HG03196 (cell line): ENCODE data around the gene RAPGEF6.
"Not testable (repeated sequence)": the region's sequence is repeated elsewhere in the genome, so short reads cannot be mapped to it uniquely, and the experiment has no call there.

Experiments
- ATAC-seq: cut with Tn5 transposase; IDR thresholded peaks from one replicate; pipeline ENCODE4 v1.9.1; 2021; ENCODE audit not compliant: unreplicated experiment

The RAPGEF6 gene

GRCh38 chr5:131392466-131393095 is 242.4 kb downstream of the RAPGEF6 start:
- no peak for ATAC-seq

- no peak for ATAC-seq
Observed at GRCh38 chr5:131389869-131390265, 245.2 kb downstream of the RAPGEF6 start.

DNA sequence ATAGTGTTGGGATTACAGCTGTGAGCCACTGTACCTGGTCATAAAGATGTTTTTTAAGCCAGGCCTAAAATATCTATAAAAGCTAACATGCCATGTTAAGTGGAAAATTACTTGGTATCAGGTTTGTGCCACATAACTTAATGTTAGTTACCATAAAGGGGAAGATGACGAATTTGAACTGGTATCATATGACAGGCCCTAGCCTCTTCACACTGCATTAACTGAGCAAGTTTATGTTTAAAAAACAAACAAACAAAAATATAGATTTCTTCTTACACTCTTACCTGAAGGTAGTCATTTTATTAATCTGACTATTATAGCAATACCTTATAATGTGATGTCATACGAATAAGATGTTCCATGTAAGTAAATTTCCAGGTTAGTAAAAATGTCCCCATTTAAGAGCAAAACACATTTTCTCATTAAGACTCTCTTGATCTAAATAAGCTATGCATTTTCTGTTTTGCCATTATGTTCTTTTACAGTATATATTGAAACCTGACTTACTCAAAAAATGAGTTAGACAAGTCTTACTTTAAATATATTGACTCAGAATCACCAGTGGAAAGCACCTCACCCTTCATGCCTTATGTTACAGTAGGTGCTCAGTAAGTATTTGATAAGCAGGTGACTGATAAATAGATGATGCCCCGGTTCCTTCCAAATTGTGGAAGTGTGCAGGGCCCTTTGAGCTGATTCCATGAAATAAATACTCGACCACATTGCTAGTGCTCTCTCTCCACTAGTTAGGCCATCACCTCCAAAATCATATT is 245.7 kb downstream of the RAPGEF6 start:
- no peak for ATAC-seq

GRCh38 chr5:131387255-131387654 is 247.8 kb downstream of the RAPGEF6 start:
- ATAC-seq = no peak

DNA sequence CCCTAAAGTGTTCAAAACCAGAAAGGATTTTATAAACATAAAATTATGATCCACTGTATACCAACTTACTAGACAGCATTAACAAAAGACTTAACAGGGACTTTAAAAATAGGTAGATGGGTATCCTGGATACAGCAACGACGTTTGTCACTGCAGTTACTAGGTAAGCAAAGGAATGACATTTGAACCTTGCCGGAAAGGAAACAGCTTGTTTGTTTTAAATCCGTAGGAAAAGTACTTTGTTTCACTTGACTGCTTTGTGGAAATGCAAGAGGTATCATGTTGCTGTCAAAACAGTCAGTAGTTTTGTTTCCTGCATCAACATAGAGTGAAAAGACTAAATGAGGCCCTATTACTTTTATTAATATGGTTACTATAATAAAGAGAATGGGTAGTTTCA is 248.2 kb downstream of the RAPGEF6 start:
- no peak for ATAC-seq

GRCh38 chr5:131386124-131386523 is 248.9 kb downstream of the RAPGEF6 start:
- ATAC-seq = no peak

DNA sequence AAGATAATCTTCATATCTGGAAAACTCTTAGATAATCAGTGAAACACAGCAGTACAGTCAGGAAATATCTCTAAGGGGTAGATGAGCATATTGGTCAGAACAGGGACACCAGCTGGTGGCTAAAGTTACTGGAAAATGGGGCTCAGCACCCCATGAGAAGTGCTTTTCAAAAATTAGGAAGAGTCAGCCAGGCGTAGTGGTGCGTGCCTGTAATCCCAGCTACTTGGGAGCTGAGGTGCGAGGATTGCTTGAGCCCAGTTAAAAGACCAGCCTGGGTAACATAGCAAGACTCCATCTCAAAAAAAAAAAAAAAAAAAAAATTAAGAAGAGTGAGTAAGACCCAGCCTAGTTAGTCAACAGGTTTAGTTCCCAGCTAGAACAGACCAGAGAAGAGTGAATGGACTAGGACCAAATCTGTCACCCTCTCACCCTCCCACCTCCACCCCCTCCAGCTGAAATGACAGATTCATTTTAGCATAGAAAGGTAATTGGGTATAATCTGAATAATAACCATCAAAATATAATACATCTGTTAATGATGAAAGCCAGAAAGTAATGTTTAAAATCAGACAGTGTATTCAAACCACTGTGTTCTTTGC is 250.3 kb downstream of the RAPGEF6 start:
- ATAC-seq = no peak

DNA sequence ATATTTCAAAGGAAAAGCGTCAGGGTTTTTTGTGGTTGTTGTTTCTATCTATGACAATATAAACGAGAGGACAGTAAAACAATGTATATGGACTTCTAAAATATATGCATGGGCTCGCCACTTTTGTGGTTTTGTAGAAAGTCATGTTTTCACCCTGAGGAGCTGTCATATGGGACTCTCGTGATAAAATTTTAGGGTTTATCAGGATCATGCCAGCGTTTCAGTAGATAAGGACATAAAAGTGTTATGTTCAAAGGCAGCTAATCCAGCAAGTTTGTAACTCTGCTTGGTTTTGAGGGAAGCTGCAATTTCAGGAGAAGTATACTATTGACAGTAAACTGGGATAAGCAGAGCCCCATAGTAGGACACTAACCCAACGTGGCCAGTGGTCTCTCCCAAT is 250.9 kb downstream of the RAPGEF6 start:
- ATAC-seq = no peak

GRCh38 chr5:131382407-131383395 is 252.3 kb downstream of the RAPGEF6 start:
- ATAC-seq = peak; percentile 63

GRCh38 chr5:131381777-131382176 is 253.3 kb downstream of the RAPGEF6 start:
- ATAC-seq = peak; percentile 52

- no peak for ATAC-seq
Observed at GRCh38 chr5:131381021-131381420, 254.0 kb downstream of the RAPGEF6 start.

- ATAC-seq = not testable (repeated sequence)
Observed at GRCh38 chr5:131380238-131380637, 254.8 kb downstream of the RAPGEF6 start.

DNA sequence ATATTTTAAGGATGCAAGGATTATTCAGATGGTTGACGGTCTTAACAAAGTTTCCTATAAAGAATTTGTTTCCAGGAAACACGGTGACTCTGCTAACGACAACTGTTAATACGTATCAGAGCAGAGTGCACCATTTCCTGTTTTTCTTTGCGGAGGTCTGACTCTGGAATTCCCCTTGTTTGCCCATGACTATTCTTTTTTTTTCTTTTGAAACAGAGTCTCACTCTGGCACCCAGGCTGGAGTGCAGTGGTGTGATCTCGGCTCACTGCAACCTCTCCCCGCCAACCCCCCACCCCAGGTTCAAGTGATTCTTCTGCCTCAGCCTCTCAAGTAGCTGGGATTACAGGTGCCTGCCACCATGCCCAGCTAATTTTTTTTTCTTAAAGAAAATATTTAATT is 255.3 kb downstream of the RAPGEF6 start:
- peak; percentile 38 for ATAC-seq

- ATAC-seq = no peak
Observed at GRCh38 chr5:131378721-131379541, 256.1 kb downstream of the RAPGEF6 start.

DNA sequence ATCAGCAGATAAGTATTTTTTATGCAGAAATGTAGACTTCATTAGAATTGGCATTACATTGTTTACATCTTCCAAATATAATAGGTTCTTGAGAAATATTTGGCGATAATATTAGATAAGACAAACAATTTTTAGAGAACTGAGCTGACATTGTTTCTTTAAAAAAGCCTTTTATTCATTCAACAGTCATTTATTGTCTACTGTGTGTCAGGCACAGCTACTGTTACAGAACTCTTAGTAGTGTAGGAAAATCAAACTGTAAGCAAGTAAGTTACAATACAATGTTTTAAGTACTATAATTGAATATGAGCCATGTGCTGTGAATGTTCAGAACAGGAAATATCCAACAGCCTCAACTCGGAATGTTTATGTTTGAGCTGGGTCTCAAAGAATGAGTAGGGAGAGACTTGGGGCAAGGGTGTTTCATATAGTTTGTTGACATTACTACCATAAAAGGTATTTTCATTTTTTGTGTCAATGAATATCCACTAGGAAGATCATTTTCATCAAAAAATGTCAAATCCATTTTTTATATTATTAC is 257.2 kb downstream of the RAPGEF6 start:
- no peak for ATAC-seq

- ATAC-seq = no peak
Observed at GRCh38 chr5:131377346-131377745, 257.7 kb downstream of the RAPGEF6 start.

DNA sequence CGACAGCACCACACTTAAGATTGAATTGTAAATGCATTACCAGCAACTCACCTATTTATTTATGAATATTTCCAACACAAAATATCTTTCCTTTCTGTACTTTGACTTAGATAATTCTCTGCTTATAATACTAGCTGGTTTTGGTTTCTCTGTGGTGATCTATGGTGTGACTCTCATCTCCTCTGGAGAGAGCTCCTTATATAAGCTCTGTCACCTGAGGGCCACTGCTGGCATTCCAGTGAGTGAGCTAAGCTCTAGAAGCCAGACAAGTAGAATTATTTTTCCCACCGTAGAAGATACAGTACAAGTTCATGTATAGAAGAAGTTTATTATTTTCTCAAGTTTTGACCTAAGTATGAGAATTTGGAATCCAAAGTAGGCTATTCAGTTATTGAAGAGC is 259.7 kb downstream of the RAPGEF6 start:
- no peak for ATAC-seq
